GM12875 (cell line): ENCODE data around the gene RPS5.
A peak's percentile ranks its signal among the peaks of the same experiment; 100 is the strongest.

Experiments
- H3K4me3 ChIP-seq: one replicate; pipeline ENCODE4 v1.5.1; 2011; ENCODE audit warnings: low read depth, low read length, control low read depth
- CTCF ChIP-seq: IDR thresholded peaks from 2 replicates; pipeline ENCODE4 v1.5.1; 2011; ENCODE audit warnings: low read depth, mild to moderate bottlenecking, control low read depth, inconsistent platforms, low read length, moderate library complexity, borderline replicate concordance; ENCODE audit not compliant: insufficient read depth

Gene RPS5

GRCh38 chr19:58407658-58408151 lies 20.6 kb downstream of the RPS5 start:
- no peak for TF ChIP-seq CTCF
- H3K4me3 ChIP-seq = peak overlapping the region; percentile 100

GRCh38 chr19:58408152-58409009 lies 21.3 kb downstream of the RPS5 start, which contains the start of gene ZNF584:
Gene ZNF584, plus strand, starts transcription at chr19:58408649. Its CDS starts 499 bp downstream, at chr19:58409148.
- peak; percentile 23; the same call in 1 of the 2 replicates for TF ChIP-seq CTCF
- H3K4me3 ChIP-seq = peak within 1 kb of the TSS; percentile 100

GRCh38 chr19:58409010-58409790 lies 22.1 kb downstream of the RPS5 start:
- no peak for TF ChIP-seq CTCF
- H3K4me3 ChIP-seq = peak overlapping the region; percentile 100

- no peak overlapping the region for H3K4me3 ChIP-seq
- no peak for TF ChIP-seq CTCF
Measured at GRCh38 chr19:58416604-58417003, 29.5 kb downstream of the RPS5 start.

- no peak for TF ChIP-seq CTCF
- no peak overlapping the region for H3K4me3 ChIP-seq
Measured at GRCh38 chr19:58417071-58417470, 30.0 kb downstream of the RPS5 start.

- no peak for TF ChIP-seq CTCF
- H3K4me3 ChIP-seq = no peak overlapping the region
Measured at GRCh38 chr19:58428617-58429016, 41.5 kb downstream of the RPS5 start.
